HepG2 (cell line): ENCODE data around the gene STK11. TPM values are rescaled to one million over a fixed set of nuclear protein-coding genes. Genes with fewer than 3 reads are reported as not detected.

Experiments used
- ATAC-seq: fragments of 200-7000 bp; cut with Tn5 transposase; 3 replicates; pipeline ENCODE4 v1.9.1; 2020; ENCODE audit warnings: mild to moderate bottlenecking, moderate library complexity
- BruUV-seq: library from RNA; stranded (reverse); fragments of 400-500 nt; replicated peaks from 2 replicates; lab custom pipeline; 2021; lab: Mats Ljungman, UMichigan
- CTCF ChIA-PET: fragments of 300-600 bp; formaldehyde crosslinking; extraction: SDS; loops from one replicate; lab custom pipeline; 2021; ENCODE audit warnings: low total read pairs, inconsistent platforms, low intra/inter-chr PET ratio; lab: Yijun Ruan, JAX
- POLR2A ChIA-PET: fragments of 350-600 bp; sonication (Branson Sonifier 250); formaldehyde crosslinking; loops from one replicate; lab custom pipeline; 2020; ENCODE audit warnings: antibody characterized with exemption, inconsistent platforms; lab: Yijun Ruan, JAX
- DNase-seq: peaks from one replicate; pipeline ENCODE4 v3.0.0-alpha.2; 2015; ENCODE audit warnings: low spot score
- FAIRE-seq: peaks from 3 replicates; lab custom pipeline; 2011; peaks lifted over from hg19 to GRCh38; lab: Jason Lieb, UNC
- H2AFZ ChIP-seq: one replicate; pipeline ENCODE4 v1.6.1; 2011; ENCODE audit warnings: low read length, inconsistent platforms
- H3K27ac ChIP-seq: fragments of 300-600 bp; 3 replicates; pipeline ENCODE4 v1.8.0; 2011; ENCODE audit warnings: mixed run types, mild to moderate bottlenecking, mixed read lengths, low read length, inconsistent platforms; ENCODE audit not compliant: insufficient read depth; ENCODE audit errors: extremely low read length
- H3K27me3 ChIP-seq, 2 experiments: fragments of 200-600 bp in 1 of 2; 2 replicates in 1 of 2; 3 replicates in 1 of 2; pipeline versions ENCODE4 v1.6.0 to v1.8.0; 2011; ENCODE audit warnings: low read length in 2 of 2, mild to moderate bottlenecking in 2 of 2, moderate library complexity in 2 of 2, inconsistent platforms in 1 of 2; ENCODE audit not compliant: insufficient read depth in 2 of 2, control insufficient read depth in 1 of 2
- H3K36me3 ChIP-seq, 2 experiments: fragments of 200-600 bp in 1 of 2; replicated peaks in 1 of 2; 2 replicates in 1 of 2; 3 replicates in 1 of 2; pipeline versions ENCODE4 v1.5.1 to v1.8.0; 2011; ENCODE audit warnings: low read length in 2 of 2, inconsistent platforms in 1 of 2; ENCODE audit not compliant: insufficient read depth in 2 of 2, control insufficient read depth in 1 of 2
- H3K4me1 ChIP-seq: 2 replicates; pipeline ENCODE4 v1.5.1; 2012; ENCODE audit warnings: low read length, inconsistent platforms; ENCODE audit not compliant: insufficient read depth
- H3K4me2 ChIP-seq: 2 replicates; pipeline ENCODE4 v1.6.0; 2011; ENCODE audit warnings: low read depth, low read length, inconsistent platforms
- H3K4me3 ChIP-seq, 3 experiments: fragments of 200-600 bp in 1 of 3; sonication (generic), shearing (Covaris generic) in 1 of 3; replicated peaks in 1 of 3; 2 replicates each; pipeline ENCODE4 v1.5.1; 2011 to 2016; ENCODE audit warnings: low read length in 3 of 3, inconsistent platforms in 2 of 3, low read depth in 2 of 3, mild to moderate bottlenecking in 2 of 3, control low read depth in 1 of 3, mixed read lengths in 1 of 3; ENCODE audit not compliant: insufficient read depth in 1 of 3
- H3K79me2 ChIP-seq: one replicate; pipeline ENCODE4 v1.6.1; 2011; ENCODE audit warnings: low read length, inconsistent platforms; ENCODE audit not compliant: insufficient read depth
- H3K9ac ChIP-seq: 2 replicates; pipeline ENCODE4 v1.6.0; 2011; ENCODE audit warnings: mild to moderate bottlenecking, low read depth, low read length, inconsistent platforms; ENCODE audit not compliant: insufficient read depth
- H3K9me3 ChIP-seq: 2 replicates; pipeline ENCODE4 v1.5.1; 2012; ENCODE audit warnings: mild to moderate bottlenecking, low read length
- H4K20me1 ChIP-seq: 2 replicates; pipeline ENCODE4 v1.6.0; 2011; ENCODE audit warnings: inconsistent platforms, mild to moderate bottlenecking, low read length, moderate library complexity; ENCODE audit not compliant: insufficient read depth
- CBFB ChIP-seq: sonication (generic); formaldehyde crosslinking; IDR thresholded peaks from 2 replicates; pipeline ENCODE4 v1.4.0; 2020; ENCODE audit warnings: missing genetic modification reagents
- EED ChIP-seq: sonication (generic); formaldehyde crosslinking; IDR thresholded peaks from 2 replicates; pipeline ENCODE4 v1.5.0; 2020; ENCODE audit warnings: mild to moderate bottlenecking, missing genetic modification reagents
- KAT8 ChIP-seq: IDR thresholded peaks from 2 replicates; pipeline ENCODE4 v1.6.1; 2016; ENCODE audit warnings: missing genetic modification reagents, missing compliant biosample characterization
- MIER3 ChIP-seq: IDR thresholded peaks from 2 replicates; pipeline ENCODE4 v1.6.1; 2016; ENCODE audit warnings: missing compliant biosample characterization, borderline replicate concordance
- SP5 ChIP-seq: IDR thresholded peaks from 2 replicates; pipeline ENCODE4 v1.6.1; 2016; ENCODE audit warnings: low read depth, borderline replicate concordance
- SPEN ChIP-seq: sonication (generic); formaldehyde crosslinking; IDR thresholded peaks from 2 replicates; pipeline ENCODE4 v1.5.1; 2020; ENCODE audit warnings: low read depth, mild to moderate bottlenecking, missing genetic modification reagents
- TARDBP ChIP-seq: sonication (generic); formaldehyde crosslinking; IDR thresholded peaks from 2 replicates; pipeline ENCODE4 v1.8.0; 2022; ENCODE audit warnings: mild to moderate bottlenecking, missing genetic modification reagents
- ZNF230 ChIP-seq: sonication (generic); formaldehyde crosslinking; IDR thresholded peaks from 2 replicates; pipeline ENCODE4 v1.4.0; 2020; ENCODE audit warnings: mild to moderate bottlenecking, missing genetic modification reagents
- ZNF557 ChIP-seq: sonication (generic); formaldehyde crosslinking; IDR thresholded peaks from 2 replicates; pipeline ENCODE4 v1.4.0; 2020; ENCODE audit warnings: missing genetic modification reagents
- ZNF619 ChIP-seq: sonication (generic); formaldehyde crosslinking; IDR thresholded peaks from 2 replicates; pipeline ENCODE4 v1.4.0; 2020; ENCODE audit warnings: mild to moderate bottlenecking, missing genetic modification reagents
- WGBS: methylation state at CpG from one replicate; pipeline ENCODE4 v1.1.6; 2017; ENCODE audit warnings: low lambda C conversion rate; 5-methylcytosine and 5-hydroxymethylcytosine counted together
- in situ Hi-C: cut with HindIII; loops from 2 replicates; pipeline ENCODE4 v1.10.0; 2017; ENCODE audit warnings: low pct_unique_long_range_greater_than_20kb; ENCODE audit not compliant: extremely low pct_ligation_motif_present
- intact Hi-C: fragments of 100-400 bp; cut with micrococcal nuclease; formaldehyde crosslinking; loops from one replicate; pipeline ENCODE4 v1.10.0; 2022; ENCODE audit not compliant: unreplicated experiment
- polyA plus RNA-seq, 8 experiments: library from polyadenylated mRNA; depleted of rRNA in 3 of 8; stranded (reverse) in 7 of 8; unstranded in 1 of 8; fragments of >200 nt; fragmentation: Illumina TruSeq in 4 of 8; extraction: Trizol in 4 of 8; gene quantifications; 2 replicates each; pipeline versions ENCODE4 v1.2.1 to v1.2.3, GENCODE V29; 2011 to 2016; ENCODE audit warnings: low read depth in 4 of 8, missing spikeins in 1 of 8, mixed read lengths in 1 of 8; ENCODE audit not compliant: insufficient read depth in 1 of 8
- total RNA-seq, 5 experiments: library from RNA; depleted of rRNA; stranded (reverse); fragments of >200 nt; fragmentation: Illumina TruSeq; extraction: Trizol; gene quantifications; 2 replicates each; pipeline ENCODE4 v1.2.3, GENCODE V29; 2016; ENCODE audit warnings: low read depth in 1 of 5
- TF ChIP-seq, protein P1 (sequence below): IDR thresholded peaks from 2 replicates; pipeline ENCODE4 v1.6.1; 2016; ENCODE audit warnings: mild to moderate bottlenecking, missing biosample characterization, missing genetic modification reagents
- TF ChIP-seq, protein P2 (sequence below): IDR thresholded peaks from 2 replicates; pipeline ENCODE4 v1.6.1; 2016; ENCODE audit warnings: low read depth

Gene STK11
- total and polyA plus RNA-seq, 2 of the 13 experiments (the other 11 are each of a cell fraction or from before 2014, with no cell fraction given): 27.5 to 43.6 TPM

DNA sequence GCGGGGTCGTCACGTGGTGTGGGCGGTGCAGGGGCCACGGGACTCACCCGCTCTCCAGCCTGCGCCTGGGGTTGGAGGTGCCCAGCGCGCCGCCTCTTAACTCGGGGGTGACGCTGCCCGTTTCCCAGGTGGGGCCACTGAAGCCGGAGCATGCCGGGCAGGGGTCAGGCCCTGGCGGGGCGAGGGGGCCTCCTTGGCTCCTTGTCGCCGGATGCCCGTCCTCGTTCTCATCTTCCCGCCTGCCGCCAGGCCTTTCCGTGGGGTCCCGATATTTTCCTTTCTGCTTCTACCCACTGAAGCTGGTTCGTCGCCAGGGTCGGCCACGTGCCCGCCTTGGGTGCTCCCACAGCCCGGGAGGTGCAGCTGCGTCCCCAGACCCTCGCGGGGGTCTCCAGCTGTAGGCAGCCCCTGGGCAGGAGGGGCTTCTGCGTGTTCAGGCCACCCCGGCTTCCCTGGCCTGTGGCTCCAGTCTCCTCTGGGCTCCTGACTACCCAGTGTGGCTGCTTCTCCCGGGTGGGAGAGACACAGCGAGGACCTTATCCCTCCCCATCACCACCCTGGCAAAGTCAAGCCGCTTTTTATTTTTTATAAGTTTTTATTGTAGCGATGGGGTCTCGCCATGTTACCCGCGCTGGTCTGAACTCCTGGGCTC, 70.5 kb downstream of the STK11 start:
- CTCF ChIA-PET: no interaction called here
- Histone ChIP-seq H3K79me2 (peaks cover 20% of the 10 kb centered on the region), H3K4me2 (peak overlapping the region; percentile 79), H3K36me3 (peaks cover 20 to 49% of the 10 kb centered on the region in 2 experiments), H3K4me1 (peaks cover 51% of the 10 kb centered on the region), H2AFZ (no peak overlapping the region), H3K27me3 (no peaks in the 10 kb centered on the region), H3K9me3 (no peaks in the 10 kb centered on the region), H3K27ac (peak overlapping the region; percentile 100), H4K20me1 (peaks cover 20% of the 10 kb centered on the region), H3K9ac (peak overlapping the region; percentile 95), H3K4me3 (peak overlapping the region; percentile 57 to 85 (median 73))
- no peak for FAIRE-seq
- WGBS: 46% methylated on average over 22 of the region's 43 CpGs
- no TSS peak for BruUV-seq
- peak; percentile 63 for ATAC-seq
- POLR2A ChIA-PET: interaction anchor here (1.5 kb wide), 2 partner anchors 31 to 97 kb away, joined by 12 to 25 read pairs; no protein-coding TSS in a partner anchor
- in situ Hi-C loops (loop anchor here (5.0 kb wide), 1 partner anchor 34 kb away; the partner anchor contains the start of gene ATP5F1D), intact Hi-C loops (no loop called here)
- DNase-seq: no peak
- TF ChIP-seq ZNF230 (CRISPR knock-in tag) (peak; percentile 65; the same call in 1 of the 2 replicates), ZNF619 (CRISPR knock-in tag) (no peak), SP5 (CRISPR knock-in tag) (peak; percentile 86; the same call in 1 of the 2 replicates), MIER3 (CRISPR knock-in tag) (peak; percentile 23; the same call in 1 of the 2 replicates), KAT8 (CRISPR knock-in tag) (0 out of 2 replicates have a peak, but pooled peaks have one; percentile 10), SPEN (peak; percentile 2; the same call in 1 of the 2 replicates), ZNF557 (CRISPR knock-in tag) (0 out of 2 replicates have a peak, but pooled peaks have one; percentile 43), TARDBP (CRISPR knock-in tag) (0 out of 2 replicates have a peak, but pooled peaks have one; percentile 59), CBFB (peak; percentile 40; the same call in 1 of the 2 replicates), EED (CRISPR knock-in tag) (no peak)
- TF ChIP-seq, protein P1, sequence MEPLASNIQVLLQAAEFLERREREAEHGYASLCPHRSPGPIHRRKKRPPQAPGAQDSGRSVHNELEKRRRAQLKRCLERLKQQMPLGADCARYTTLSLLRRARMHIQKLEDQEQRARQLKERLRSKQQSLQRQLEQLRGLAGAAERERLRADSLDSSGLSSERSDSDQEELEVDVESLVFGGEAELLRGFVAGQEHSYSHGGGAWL (CRISPR knock-in tag): peak; percentile 15; the same call in 1 of the 2 replicates
- TF ChIP-seq, protein P2, sequence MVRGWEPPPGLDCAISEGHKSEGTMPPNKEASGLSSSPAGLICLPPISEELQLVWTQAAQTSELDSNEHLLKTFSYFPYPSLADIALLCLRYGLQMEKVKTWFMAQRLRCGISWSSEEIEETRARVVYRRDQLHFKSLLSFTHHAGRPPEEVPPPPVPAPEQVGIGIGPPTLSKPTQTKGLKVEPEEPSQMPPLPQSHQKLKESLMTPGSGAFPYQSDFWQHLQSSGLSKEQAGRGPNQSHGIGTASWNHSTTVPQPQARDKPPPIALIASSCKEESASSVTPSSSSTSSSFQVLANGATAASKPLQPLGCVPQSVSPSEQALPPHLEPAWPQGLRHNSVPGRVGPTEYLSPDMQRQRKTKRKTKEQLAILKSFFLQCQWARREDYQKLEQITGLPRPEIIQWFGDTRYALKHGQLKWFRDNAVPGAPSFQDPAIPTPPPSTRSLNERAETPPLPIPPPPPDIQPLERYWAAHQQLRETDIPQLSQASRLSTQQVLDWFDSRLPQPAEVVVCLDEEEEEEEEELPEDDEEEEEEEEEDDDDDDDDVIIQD (CRISPR knock-in tag): 0 out of 2 replicates have a peak, but pooled peaks have one; percentile 15
